Activated naive CD4-positive, alpha-beta T cell treated with anti-CD3 and anti-CD28 coated beads for 36 hours (primary cell): ENCODE data around the gene ZNF785. TPM values are rescaled to one million over a fixed set of nuclear protein-coding genes. Genes with fewer than 3 reads are reported as not detected.

Source experiments
- CTCF ChIA-PET: fragments of 350-600 bp; sonication (Branson Sonifier 250); formaldehyde crosslinking; loops from one replicate; lab custom pipeline; 2021; ENCODE audit warnings: antibody characterized with exemption; lab: Charles Lee
- DNase-seq: peaks from one replicate; pipeline ENCODE4 v3.0.0-alpha.2; 2020
- H3K27ac Mint-ChIP-seq: one replicate; pipeline ENCODE4 v1.8.0; 2021; ENCODE audit warnings: mild to moderate bottlenecking, mixed read lengths
- H3K27me3 Mint-ChIP-seq: one replicate; pipeline ENCODE4 v1.8.0; 2021; ENCODE audit warnings: low read depth, mixed read lengths
- H3K36me3 Mint-ChIP-seq: one replicate; pipeline ENCODE4 v1.8.0; 2021; ENCODE audit warnings: low read depth, mixed read lengths
- H3K4me1 Mint-ChIP-seq: one replicate; pipeline ENCODE4 v1.8.0; 2021; ENCODE audit warnings: low read depth, mixed read lengths
- H3K4me3 Mint-ChIP-seq: one replicate; pipeline ENCODE4 v1.8.0; 2021; ENCODE audit warnings: mild to moderate bottlenecking, moderate library complexity, mixed read lengths
- H3K9me3 Mint-ChIP-seq: one replicate; pipeline ENCODE4 v1.8.0; 2021; ENCODE audit warnings: mixed read lengths
- intact Hi-C: fragments of 100-400 bp; cut with micrococcal nuclease; formaldehyde crosslinking; loops from one replicate; pipeline ENCODE4 v1.15.1; 2023
- total RNA-seq, 2 experiments: library from RNA; stranded (reverse); gene quantifications; one replicate each; pipeline ENCODE4 v1.2.3, GENCODE V29; 2021

Gene ZNF785
- total RNA-seq, 2 experiments from 2014 or later = 11.9 to 13.2 TPM

- intact Hi-C loops = no loop called here
- Mint-ChIP-seq H3K4me1 (peaks cover 55% of the 10 kb centered on the region), H3K9me3 (no peaks in the 10 kb centered on the region)
These were observed 15.5 kb downstream of the ZNF785 start for GRCh38 chr16:30569746-30570635.

GRCh38 chr16:30569281-30569680 is 16.2 kb downstream of the ZNF785 start:
- no peak overlapping the region for H3K4me3 Mint-ChIP-seq
- H3K4me1 Mint-ChIP-seq = peaks cover 51% of the 10 kb centered on the region
- intact Hi-C loops = no loop called here
- no peaks in the 10 kb centered on the region for H3K9me3 Mint-ChIP-seq
- H3K27ac Mint-ChIP-seq = peak overlapping the region; percentile 71
- no peaks in the 10 kb centered on the region for H3K36me3 Mint-ChIP-seq
- no peaks in the 10 kb centered on the region for H3K27me3 Mint-ChIP-seq
- no peak for DNase-seq
- CTCF ChIA-PET = interaction anchor here (1.5 to 1.8 kb wide), 2 partner anchors 12 to 34 kb away, joined by 5 to 11 read pairs; no protein-coding TSS in a partner anchor

More at GRCh38 chr16:30569746-30570635, 15.5 kb downstream of the ZNF785 start:
- peaks cover 4% of the 10 kb centered on the region for H3K36me3 Mint-ChIP-seq
- DNase-seq = no peak
- peak overlapping the region; percentile 21 for H3K27ac Mint-ChIP-seq
- CTCF ChIA-PET = interaction anchor here (1.1 to 2.7 kb wide), 3 partner anchors 15 to 140 kb away, joined by 4 to 11 read pairs (median 4); partner anchors contain the start of genes DCTPP1 and ZNF785
- no peaks in the 10 kb centered on the region for H3K27me3 Mint-ChIP-seq
- H3K4me3 Mint-ChIP-seq = peak overlapping the region; percentile 4

- CTCF ChIA-PET = interaction anchor here (1.3 to 1.8 kb wide), 4 partner anchors 9 to 118 kb away, joined by 4 to 11 read pairs (median 6); partner anchors contain the start of gene ZNF764
- Mint-ChIP-seq H3K4me3 (peak overlapping the region; percentile 67), H3K27me3 (no peaks in the 10 kb centered on the region), H3K27ac (peak overlapping the region; percentile 96), H3K4me1 (peaks cover 46% of the 10 kb centered on the region), H3K36me3 (no peaks in the 10 kb centered on the region), H3K9me3 (no peaks in the 10 kb centered on the region)
- peak; percentile 77 for DNase-seq
- intact Hi-C loops = no loop called here
These were observed 17.4 kb downstream of the ZNF785 start for GRCh38 chr16:30567991-30568638.

- no peaks in the 10 kb centered on the region for H3K27me3 Mint-ChIP-seq
- no peaks in the 10 kb centered on the region for H3K36me3 Mint-ChIP-seq
- peak overlapping the region; percentile 96 for H3K27ac Mint-ChIP-seq
- H3K4me1 Mint-ChIP-seq = peaks cover 44% of the 10 kb centered on the region
- peak overlapping the region; percentile 34 for H3K4me3 Mint-ChIP-seq
- no peaks in the 10 kb centered on the region for H3K9me3 Mint-ChIP-seq
- intact Hi-C loops = no loop called here
- CTCF ChIA-PET = interaction anchor here (1.3 to 1.8 kb wide), 4 partner anchors 9 to 117 kb away, joined by 4 to 11 read pairs (median 6); partner anchors contain the start of gene ZNF764
- DNase-seq = peak; percentile 81
These were observed 18.1 kb downstream of the ZNF785 start for GRCh38 chr16:30567160-30567990.

GRCh38 chr16:30566531-30566930 is 19.0 kb downstream of the ZNF785 start:
- no peaks in the 10 kb centered on the region for H3K27me3 Mint-ChIP-seq
- CTCF ChIA-PET = interaction anchor here (1.2 to 1.3 kb wide), 3 partner anchors 31 to 117 kb away, joined by 6 to 7 read pairs (median 6); no protein-coding TSS in a partner anchor
- H3K27ac Mint-ChIP-seq = peak overlapping the region; percentile 96
- peaks cover 40% of the 10 kb centered on the region for H3K4me1 Mint-ChIP-seq
- DNase-seq = no peak
- H3K4me3 Mint-ChIP-seq = no peak overlapping the region
- H3K36me3 Mint-ChIP-seq = no peaks in the 10 kb centered on the region
- H3K9me3 Mint-ChIP-seq = no peaks in the 10 kb centered on the region
- intact Hi-C loops = no loop called here

- intact Hi-C loops = no loop called here
- CTCF ChIA-PET = interaction anchor here (1.2 to 1.3 kb wide), 2 partner anchors 30 to 32 kb away, joined by 6 read pairs; no protein-coding TSS in a partner anchor
These were observed 19.5 kb downstream of the ZNF785 start for GRCh38 chr16:30565984-30566383.

GRCh38 chr16:30565526-30565925 is 20.0 kb downstream of the ZNF785 start:
- Mint-ChIP-seq H3K4me1 (peaks cover 40% of the 10 kb centered on the region), H3K36me3 (no peaks in the 10 kb centered on the region), H3K27ac (no peak overlapping the region), H3K27me3 (no peaks in the 10 kb centered on the region), H3K4me3 (no peak overlapping the region), H3K9me3 (no peaks in the 10 kb centered on the region)
- no peak for DNase-seq
- CTCF ChIA-PET = interaction anchor here (1.2 to 1.3 kb wide), 2 partner anchors 30 to 33 kb away, joined by 6 read pairs; no protein-coding TSS in a partner anchor
- intact Hi-C loops = no loop called here

More at GRCh38 chr16:30565984-30566383, 19.5 kb downstream of the ZNF785 start:
- Mint-ChIP-seq H3K4me3 (no peak overlapping the region), H3K9me3 (no peaks in the 10 kb centered on the region), H3K36me3 (no peaks in the 10 kb centered on the region), H3K4me1 (peaks cover 42% of the 10 kb centered on the region), H3K27me3 (no peaks in the 10 kb centered on the region), H3K27ac (peak overlapping the region; percentile 6)
- no peak for DNase-seq

- Mint-ChIP-seq H3K4me1 (peaks cover 22% of the 10 kb centered on the region), H3K9me3 (no peaks in the 10 kb centered on the region), H3K27me3 (no peaks in the 10 kb centered on the region), H3K4me3 (peak overlapping the region; percentile 76), H3K27ac (no peak overlapping the region), H3K36me3 (peaks cover 4% of the 10 kb centered on the region)
- CTCF ChIA-PET = interaction anchor here (0.5 to 2.1 kb wide), 3 partner anchors 10 to 85 kb away, joined by 5 to 7 read pairs (median 5); partner anchors contain the start of genes ZNF688 and ZNF747
- DNase-seq = no peak
- intact Hi-C loops = no loop called here
These were observed 23.5 kb downstream of the ZNF785 start for GRCh38 chr16:30562021-30562420.

- Mint-ChIP-seq H3K36me3 (peaks cover 5% of the 10 kb centered on the region), H3K4me1 (peaks cover 18% of the 10 kb centered on the region), H3K9me3 (no peaks in the 10 kb centered on the region), H3K27me3 (no peaks in the 10 kb centered on the region), H3K27ac (peak overlapping the region; percentile 68), H3K4me3 (peak overlapping the region; percentile 76)
- peak; percentile 35 for DNase-seq
- intact Hi-C loops = no loop called here
- CTCF ChIA-PET = interaction anchor here (0.5 to 2.1 kb wide), 5 partner anchors 11 to 712 kb away, joined by 3 to 7 read pairs (median 5); partner anchors contain the start of genes ZNF688 and ZNF747
These were observed 24.2 kb downstream of the ZNF785 start for GRCh38 chr16:30561089-30561816.

GRCh38 chr16:30559690-30560089 is 25.8 kb downstream of the ZNF785 start:
- Mint-ChIP-seq H3K27me3 (no peaks in the 10 kb centered on the region), H3K4me1 (peaks cover 20% of the 10 kb centered on the region), H3K27ac (no peak overlapping the region), H3K9me3 (no peaks in the 10 kb centered on the region), H3K4me3 (no peak overlapping the region), H3K36me3 (peaks cover 13% of the 10 kb centered on the region)
- no peak for DNase-seq
- intact Hi-C loops = loop anchor here (2.0 to 10.0 kb wide), 3 partner anchors 25 to 365 kb away; partner anchors contain the start of genes FBXL19, SRCAP and ZNF747
- CTCF ChIA-PET = no interaction called here
